CD4-positive, alpha-beta T cell treated with Interleukin-17A for 4 hours (primary cell): ENCODE data around the gene TFF1.

ENCODE experiments used
- DNase-seq: peaks from one replicate; pipeline ENCODE4 v3.0.0-alpha.2; 2020; ENCODE audit warnings: mixed read lengths

The TFF1 gene

DNA sequence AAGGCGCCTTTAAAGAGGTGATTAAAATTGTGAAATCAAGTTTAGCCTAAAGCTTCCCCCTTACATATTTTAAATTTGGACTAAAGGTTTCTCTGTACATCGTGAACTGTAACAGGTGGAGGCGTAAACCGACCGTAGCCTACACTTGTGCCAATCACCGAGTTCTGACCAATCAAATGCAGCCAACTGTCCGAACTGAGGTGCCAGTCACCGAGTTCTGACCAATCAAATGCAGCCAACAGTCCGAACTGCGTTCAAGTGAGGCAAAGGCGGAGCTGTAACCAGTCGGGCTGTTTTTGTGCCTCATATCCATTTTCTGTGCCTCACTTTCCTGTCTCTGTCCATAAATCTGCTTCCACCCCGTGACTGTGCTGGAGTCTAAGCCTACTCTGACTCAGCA is 7.4 kb downstream of the TFF1 start:
- no peak for DNase-seq

DNA sequence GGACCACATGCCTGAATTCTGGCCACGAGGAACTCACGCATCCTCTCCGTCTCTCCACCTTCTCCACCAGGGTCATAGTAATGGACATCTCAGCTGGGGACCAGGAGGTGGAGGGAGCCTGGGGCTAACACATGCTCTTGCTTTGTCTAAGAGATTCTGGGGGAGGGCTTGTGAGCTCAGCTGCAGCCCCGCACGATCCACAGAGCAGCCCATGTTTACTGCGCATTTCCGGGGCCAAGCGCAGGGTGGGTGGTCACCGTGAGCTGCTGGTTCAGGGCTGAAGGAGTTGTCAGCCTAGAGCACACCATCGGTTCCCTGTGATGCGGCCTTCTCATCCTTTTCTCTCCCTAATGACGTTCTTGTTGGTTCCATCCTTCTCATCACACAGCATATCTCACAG is 8.1 kb downstream of the TFF1 start:
- DNase-seq = no peak

DNA sequence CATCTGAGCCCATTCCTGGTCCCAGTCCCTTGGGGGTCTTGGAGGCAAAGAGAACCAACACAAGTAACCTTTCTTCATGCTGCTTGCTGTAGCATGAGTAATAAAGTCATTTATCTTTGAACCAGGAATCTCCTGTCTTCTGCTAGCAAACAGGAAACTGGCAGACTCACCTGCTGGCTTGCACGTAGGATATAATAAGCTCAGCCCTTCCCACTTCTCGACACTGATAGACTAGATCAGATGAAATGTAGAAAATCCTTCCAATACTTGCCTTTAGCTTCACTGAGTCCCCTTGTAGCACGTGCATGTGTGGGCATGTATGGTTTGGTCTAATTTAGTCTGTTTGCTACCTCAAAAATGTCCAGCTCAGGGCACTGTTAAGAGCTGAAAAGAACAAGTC is 9.0 kb downstream of the TFF1 start:
- DNase-seq = no peak

DNA sequence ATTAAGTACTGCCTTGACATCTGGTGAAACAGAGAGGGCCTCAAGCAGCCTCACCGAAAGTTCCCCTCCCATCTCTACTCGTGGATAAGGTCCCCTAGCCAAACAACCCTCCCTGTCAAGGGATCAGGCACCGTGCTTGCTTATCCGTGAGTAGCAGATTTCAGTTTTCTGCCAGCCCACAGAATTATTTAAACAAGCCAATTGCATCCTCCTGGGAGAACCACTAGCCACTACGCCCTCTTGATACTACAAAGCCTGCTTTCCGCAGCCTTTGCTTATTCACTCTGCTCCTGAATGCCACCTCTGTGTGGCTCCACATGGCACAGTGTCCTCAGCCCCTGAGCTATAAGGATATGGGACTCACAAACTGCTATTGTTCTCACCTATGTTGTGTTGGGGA is 9.7 kb downstream of the TFF1 start:
- no peak for DNase-seq

DNA sequence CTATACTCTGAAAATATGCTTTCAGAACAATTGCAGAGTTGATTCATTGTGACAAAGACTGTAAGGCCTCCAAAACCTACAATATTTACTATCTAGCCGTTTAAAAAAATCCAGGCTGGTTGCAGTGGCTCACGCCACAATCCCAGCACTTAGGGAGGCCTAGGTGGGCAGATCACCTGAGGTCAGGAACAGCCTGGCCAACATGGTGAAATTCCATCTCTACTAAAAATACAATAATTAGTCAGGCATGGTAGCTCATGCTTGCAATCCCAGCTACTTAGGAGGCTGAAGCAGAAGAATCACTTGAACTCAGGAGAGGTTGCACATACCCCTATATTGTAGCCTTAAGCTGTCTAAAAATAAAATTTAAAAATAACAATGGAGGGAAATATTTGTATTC is 10.3 kb downstream of the TFF1 start:
- DNase-seq = no peak

DNA sequence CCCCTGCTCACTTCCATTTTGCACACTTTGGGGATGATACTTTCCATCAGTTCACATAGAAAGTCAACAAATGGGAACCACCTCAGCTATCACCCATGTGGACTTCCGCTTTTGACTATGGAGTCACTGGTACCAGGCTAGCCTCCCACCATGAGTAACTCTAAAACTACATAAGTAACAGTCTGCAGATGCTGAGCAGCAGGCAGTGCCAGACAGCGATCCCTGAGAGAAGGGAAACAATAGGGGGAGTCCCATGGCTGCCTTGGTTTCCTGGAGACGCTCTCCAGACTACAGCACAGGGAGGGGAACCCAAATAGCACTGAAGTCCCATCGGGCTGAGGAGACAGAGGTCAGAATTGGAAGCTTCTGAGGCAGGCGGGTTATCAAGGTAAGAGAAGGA is 12.7 kb downstream of the TFF1 start:
- no peak for DNase-seq

DNA sequence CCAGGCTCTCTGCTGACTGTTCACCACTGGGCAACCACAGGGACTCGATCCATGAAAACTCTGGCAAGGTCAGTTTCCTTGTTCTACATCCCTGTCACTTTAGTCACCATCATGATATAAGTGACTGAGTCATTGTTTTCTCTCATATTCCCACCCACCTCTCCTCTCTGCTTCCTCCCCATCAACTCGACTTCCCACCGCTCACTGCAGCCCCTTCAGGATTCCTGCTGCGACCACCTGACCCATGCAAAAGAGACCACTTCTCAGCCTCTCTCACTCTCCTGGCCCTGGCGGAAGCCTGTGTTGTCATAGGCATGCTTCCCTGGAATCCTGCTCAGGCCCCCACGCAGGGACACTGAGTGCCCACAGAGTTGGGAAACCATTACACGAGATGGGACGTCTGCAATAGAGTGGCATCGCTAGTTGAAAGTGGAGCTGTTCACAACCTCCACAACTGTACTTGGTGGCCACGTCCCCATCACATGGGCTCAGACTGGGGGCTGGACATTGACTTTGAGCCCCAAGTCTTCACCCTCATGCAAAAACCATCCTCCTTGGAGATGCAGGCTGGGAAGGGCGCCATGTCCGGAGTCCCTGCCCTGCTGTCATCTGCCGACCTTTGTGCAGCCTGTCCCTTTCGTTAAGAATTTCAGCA is 13.8 kb downstream of the TFF1 start:
- DNase-seq = no peak

DNA sequence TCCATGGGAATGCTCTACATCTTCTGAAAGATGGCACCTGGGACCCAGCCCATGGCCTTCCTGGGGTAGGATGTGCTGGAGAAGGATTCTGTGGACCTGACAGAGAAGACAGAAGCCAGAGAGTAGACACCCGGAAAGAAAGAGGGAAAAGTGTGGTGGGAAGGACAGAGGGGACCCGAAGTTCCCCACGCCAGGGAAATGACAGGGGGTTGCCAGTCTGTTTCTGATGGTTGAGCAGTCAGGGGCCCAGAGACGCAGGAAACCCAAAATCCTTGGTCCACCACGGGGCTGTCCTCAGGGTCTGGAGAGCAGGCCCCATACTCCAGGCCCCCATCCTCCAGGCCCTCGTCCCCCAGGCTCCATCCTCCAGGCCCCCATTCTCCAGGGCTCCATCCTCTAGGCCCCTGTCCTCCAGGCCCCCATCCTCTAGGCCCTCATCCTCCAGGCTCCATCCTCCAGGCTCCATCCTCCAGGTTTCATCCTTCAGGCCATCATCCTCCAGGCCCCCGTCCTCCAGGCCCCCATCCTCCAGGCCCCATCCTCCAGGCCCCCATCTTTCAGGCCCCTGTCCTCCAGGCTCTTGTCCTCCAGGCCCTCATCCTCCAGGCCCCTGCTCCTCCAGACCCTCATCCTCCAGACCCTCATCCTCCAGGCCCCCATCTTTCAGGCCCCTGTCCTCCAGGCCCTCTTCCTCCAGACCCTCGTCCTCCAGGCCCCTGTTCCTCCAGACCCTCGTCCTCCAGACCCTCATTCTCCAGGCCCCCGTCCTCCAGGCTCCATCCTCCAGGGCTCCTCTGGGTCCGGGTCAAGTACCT is 14.5 kb downstream of the TFF1 start:
- no peak for DNase-seq

DNA sequence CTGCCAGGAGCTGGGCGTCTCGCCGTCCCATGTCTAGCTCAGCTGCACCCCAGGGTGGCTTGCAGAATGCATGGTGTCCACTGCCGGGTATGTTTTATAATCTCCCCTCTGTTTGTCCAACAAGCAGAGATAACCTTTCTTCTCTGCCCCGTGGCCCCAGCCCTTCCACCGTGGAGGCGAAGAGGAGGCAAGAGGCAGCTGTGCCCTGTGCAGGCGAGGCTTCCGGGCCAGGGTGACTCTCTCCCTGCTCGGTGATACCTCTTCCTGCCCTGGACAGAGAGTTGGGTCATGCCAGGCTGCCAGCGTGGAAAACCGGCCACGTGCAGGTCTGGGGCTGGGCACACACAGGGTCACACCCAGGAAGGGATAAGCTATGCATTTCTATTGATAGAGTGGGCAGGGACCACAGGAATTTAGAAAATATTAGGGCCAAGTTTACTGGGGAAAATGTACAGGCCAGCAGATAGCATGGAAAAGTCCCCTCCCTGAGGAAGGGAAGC is 15.4 kb downstream of the TFF1 start, which contains the start of gene TFF2:
TFF2 (minus strand) TSS at position 68 of the 500 bp plus-strand sequence; CDS start at position 31, 37 bp downstream.
- DNase-seq = no peak

DNA sequence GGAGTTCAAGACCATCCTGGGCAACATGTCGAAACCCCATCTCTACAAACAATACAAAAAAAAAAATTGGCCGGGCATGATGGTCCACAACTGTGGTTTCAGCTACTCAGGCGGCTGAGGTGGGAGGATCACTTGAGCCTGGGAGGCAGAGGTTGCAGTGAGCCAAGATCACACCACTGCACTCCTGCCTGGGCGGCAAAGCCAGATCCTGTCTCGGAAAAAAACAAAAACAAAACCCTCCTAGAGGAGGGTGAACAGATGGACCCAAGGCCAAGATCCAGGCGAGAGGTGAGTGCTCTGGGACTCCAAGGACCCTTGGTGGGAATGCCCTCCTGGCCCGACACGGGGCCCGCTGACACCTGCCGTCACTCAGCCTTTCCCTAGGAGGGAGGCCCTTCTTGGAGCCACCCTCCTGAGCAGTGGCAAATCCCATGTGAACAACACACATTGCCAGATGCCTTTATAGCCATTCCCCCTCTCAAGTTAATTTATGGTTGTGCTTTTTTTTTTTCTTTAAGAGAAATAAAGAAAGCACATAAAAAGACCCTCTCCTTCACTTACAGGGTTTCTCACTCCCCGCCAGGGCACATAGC is 15.9 kb downstream of the TFF1 start:
- no peak for DNase-seq

DNA sequence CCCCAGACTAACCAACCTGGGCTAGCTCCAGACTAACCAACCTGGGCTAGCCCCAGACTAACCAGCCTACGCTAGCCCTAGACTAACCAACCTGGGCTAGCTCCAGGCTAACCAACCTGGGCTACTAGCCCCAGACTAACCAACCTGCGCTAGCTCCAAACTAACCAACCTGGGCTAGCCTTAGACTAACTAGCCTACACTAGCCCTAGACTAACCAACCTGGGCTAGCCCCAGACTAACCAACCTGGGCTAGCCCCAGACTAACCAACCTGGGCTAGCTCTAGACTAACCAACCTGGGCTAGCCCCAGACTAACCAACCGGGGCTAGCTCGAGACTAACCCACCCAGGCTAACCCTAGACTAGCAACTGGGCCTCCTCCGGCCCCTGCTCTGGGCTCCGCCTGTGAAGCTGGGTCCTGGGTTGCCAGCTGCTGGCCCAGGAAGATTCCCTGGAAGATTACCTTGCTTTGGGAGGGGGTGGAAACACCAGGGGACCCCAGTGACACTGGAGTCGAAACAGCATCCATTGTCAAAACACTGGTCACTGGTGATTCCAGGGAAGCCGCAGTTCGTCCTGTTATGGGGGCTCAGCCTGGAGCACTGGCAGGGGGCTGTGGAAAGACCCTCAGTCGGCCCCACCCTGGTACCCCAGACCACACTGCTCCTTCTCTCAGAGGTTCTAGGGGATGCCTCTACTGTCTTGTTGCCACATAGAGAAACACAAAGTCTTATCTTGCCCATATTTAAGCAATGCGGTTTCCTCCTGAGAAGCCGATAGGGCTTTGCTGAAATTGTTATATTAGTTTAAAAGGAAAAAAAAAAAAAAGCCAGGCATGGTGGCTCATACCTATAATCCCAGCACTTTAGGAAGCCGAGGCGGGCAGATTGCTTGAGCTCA is 16.7 kb downstream of the TFF1 start:
- DNase-seq = no peak

DNA sequence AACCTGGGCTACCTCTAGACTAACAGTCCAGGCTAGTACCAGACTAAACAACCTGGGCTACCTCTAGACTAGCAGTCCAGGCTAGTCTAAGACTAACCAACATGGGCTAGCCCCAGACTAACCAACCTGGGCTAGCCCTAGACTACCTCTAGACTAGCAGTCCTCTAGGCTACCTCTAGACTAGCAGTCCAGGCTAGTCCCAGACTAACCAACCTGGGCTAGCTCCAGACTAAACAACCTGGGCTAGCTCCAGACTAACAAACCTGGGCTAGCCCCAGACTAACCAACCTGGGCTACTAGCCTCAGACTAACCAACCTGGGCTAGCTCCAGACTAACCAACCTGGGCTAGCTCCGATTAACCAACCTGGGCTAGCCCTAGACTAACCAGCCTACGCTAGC is 17.6 kb downstream of the TFF1 start:
- no peak for DNase-seq

DNA sequence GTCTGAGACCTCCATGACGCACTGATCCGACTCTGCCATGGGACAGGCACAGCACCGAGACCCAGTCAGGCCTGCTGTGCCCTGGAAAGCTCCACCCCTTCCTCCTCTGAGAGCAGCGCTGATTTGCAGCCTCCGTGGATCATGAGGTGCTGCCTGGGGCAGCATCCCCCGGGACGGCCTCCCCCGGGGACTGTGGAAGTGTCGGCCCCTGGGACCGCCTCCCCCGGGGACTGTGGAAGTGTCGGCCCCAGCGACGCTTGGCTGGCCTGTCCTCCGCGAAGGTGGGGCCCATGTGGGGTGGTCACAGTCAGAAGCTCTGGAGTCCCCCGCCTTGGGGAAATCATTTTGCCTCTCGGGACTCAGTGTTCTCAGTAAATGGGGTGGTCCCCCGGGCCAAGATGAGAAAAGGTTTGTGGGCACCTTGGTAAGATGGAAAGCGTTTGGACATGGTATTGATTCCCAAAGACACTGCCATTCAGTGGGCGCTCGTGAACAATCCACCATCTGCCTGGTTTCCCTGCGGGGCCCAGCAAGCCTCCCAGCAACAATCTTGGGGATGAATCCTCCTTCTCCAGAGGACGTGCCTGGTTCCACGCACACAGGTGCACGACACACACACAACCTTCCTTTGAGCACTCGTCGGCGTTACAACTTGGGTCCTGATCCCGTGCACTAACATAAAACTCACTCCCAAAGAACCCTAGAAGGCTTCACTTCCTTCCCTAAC is 18.6 kb downstream of the TFF1 start:
- DNase-seq = no peak

DNA sequence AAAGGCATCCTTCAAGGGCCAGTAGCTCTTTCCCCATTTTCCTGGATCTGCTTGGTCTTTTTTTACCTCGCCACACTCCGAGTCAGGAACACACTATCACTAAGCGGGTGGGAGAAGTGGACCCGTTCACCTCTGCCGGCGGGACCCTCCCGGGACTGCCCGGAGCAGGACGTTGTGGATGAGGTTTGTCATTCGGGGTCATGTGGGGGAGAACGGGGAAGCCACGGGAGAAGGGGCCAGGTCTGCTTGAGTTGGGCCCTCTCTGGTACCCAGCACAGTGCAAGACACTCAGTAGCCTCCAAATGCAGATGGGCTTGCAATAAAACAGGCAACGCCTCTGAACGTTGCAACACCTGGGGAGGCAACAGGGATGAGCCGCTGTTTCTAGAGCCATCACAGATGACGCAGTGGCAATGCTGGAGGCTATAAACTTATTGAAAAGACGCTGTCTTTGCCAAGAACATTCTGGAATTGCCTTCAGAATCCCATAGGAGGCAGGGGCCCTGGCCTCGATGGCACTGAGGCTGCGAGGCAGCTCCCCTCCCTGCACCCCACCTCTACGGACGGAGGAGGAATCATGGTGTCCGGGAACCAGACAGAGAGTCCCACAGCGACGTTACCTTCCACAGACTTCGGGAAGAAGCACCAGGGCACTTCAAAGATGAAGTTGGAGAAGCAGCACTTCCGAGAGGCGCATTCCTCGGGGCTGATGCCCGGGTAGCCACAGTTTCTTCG is 19.3 kb downstream of the TFF1 start:
- no peak for DNase-seq

DNA sequence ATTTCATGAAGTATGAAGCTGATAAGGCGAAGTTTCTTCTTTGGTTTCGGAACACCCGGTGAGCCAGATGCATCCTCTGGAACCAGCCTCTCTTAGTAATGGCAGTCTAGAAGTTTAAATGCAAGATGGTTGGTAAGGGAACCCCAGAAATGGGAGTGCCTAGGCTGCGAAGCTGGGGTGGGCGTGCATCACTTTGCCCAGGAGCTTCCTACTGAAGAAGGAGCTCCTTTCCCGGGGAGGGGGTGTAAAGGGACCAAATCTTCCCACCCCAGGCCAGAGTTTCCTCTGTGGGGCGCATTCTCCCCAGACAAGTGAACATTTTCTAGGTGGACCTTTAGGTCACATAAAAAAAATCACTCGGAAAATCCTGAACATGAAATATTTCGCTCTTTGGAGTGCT is 19.9 kb downstream of the TFF1 start:
- DNase-seq = no peak

DNA sequence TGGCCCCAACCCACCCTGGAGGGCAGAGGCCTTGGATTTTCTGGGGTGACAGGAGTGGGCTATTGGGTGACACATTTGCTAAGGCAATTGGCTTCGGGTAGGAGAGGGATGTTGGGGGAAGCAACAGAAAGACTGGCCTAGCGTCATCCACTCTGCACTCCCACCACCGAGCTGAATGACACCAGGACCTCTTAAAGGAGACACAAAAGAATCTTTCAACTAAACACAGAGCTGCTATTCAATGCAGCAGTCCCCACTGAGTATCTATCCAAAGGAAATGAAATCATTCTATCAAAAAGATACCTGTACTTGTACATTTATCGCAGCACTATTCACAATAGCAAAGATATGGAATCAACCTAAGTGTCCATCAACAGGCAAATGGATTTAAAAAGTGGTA is 21.7 kb downstream of the TFF1 start:
- DNase-seq = no peak

DNA sequence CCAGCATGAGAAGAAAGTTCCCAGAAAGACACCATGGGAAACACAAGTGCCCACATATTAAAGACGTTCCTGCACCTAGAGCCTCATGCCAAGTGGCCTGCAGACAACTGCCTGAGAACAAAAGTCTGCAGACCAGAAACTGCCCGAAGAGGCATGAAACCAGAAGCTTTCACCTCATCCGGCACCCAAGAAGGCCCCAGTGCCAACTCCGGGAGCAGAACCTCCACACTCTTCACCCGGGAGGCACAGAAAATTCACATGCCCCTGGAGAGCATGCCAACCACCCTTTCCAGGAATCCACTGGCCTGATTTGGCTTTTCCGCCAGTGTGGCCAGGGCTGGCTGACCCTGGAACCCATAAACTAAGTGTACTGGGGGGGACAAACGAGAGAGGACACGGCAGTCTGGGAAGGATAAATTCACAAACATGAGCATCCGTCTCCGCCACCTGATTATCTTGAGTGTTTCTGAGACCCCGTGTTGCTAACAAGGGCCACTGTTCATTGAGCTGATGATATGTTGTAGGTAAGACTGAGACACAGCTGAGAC is 22.3 kb downstream of the TFF1 start:
- no peak for DNase-seq

DNA sequence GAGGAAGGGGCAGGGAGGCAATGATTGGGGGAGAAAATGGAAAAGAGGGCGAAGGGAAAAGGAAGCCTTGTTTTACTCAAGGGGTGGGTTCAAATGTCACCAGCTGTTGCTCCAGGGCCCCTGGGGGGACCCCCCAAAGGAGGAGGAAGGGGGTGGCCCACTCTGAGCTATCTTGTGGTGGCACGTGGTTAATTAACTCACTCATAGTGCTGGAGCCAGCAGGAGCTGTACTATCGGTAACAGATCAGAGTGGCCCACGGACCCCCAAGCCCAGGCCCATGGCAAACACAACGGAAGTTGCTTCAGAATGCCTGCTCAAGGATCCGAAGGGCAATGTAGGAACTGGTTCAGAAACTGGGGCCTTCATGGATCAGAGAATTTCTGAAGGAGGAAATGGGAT is 22.8 kb downstream of the TFF1 start:
- DNase-seq = no peak

DNA sequence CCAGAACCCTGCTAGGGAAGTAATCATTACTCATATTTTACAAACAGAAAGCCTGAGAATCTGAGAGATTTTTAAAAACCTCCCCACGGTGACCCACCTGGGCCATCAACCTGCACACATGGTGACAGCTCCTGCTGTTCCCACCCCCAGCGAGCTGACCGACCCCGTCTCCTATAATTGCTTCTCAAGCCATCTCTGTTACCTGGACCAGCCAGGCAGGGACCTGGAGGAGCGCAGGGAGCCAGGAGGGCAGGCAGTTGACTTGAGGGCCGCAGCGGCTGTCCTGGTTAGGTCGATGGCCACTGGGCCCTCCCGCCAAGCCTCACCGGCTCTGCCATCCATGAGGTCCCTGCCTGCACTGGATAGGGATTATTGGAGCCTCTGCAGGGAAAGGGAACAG is 23.2 kb downstream of the TFF1 start:
- DNase-seq = no peak

DNA sequence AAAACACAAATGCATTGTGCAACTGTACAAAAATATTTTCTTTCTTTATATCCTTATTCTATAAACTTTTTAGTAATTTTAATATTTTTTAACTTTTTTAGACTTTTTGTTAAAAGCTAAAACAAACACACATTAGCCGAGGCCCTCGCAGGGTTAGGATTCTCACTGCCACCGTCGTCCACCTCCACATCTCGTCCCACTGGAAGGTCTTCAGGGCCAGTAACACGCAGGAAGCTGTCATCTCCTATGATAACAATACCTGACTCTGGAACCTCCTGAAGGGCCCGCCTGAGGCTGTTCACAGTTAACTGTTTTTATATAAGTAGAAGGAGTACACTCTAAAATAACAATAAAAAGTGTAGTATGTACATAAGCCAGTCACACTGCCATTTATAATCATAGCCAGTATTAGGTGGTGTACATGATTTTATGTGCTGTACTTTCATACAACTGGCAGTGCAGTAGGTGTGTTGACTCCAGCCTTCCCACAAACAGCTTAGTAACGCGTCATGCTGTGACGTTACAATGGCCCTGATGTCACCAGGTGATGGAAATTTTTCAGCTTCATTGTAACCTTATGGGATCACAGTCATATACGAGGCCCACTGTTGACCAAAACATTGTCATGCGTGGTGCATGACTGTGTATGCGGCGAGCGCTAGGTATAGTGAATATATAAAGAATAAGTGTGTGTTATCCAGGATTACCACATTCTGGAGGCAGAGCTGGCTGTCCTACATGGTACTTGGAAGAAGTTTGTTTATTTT is 24.4 kb downstream of the TFF1 start:
- DNase-seq = no peak
